NT2/D1 (cell line): ENCODE results near the gene TAF1C.

Experiments used
- SUZ12 ChIP-seq: IDR thresholded peaks from 2 replicates; pipeline ENCODE4 v1.6.1; 2011; ENCODE audit not compliant: insufficient read length, insufficient read depth; ENCODE audit errors: extremely low read depth
- YY1 ChIP-seq: IDR thresholded peaks from 2 replicates; pipeline ENCODE4 v1.6.1; 2011; ENCODE audit not compliant: insufficient read length, insufficient read depth
- ZNF274 ChIP-seq: IDR thresholded peaks from 2 replicates; pipeline ENCODE4 v1.6.1; 2011; ENCODE audit warnings: mild to moderate bottlenecking, low read depth, low read length

DNA sequence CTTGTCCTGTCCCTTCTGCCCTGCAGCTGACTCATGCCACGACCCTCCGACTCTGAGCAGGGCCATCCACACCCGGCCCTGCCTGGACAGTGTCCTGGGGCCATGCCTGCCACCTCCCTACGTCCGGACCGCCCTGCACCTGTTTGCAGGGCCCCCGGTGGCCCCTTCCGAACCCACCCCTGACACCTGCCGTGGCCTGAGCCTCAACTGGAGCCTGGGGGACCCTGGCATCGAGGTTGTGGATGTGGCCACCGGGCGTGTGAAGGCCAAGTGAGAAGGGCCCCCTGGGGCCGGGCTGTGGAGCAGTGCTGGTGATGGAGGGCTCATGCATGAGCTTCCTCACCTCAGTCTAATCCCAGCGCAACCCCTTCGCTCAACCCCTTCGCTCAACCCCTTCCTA lies 9.2 kb upstream of the TAF1C start:
- TF ChIP-seq ZNF274 (no peak), YY1 (no peak), SUZ12 (no peak)
